Astrocyte (in vitro differentiated cells and primary cell): ENCODE measurements around the gene GUSB.

Experiments used
- CTCF ChIP-seq: IDR thresholded peaks from 2 replicates; pipeline ENCODE4 v1.5.1; 2011; ENCODE audit warnings: low read depth, mild to moderate bottlenecking, inconsistent platforms, low read length, moderate library complexity; ENCODE audit not compliant: insufficient read depth
- EZH2 ChIP-seq: IDR thresholded peaks from 2 replicates; pipeline ENCODE4 v1.6.1; 2012; ENCODE audit warnings: mild to moderate bottlenecking, low read length, inconsistent platforms; ENCODE audit not compliant: insufficient read depth

DNA sequence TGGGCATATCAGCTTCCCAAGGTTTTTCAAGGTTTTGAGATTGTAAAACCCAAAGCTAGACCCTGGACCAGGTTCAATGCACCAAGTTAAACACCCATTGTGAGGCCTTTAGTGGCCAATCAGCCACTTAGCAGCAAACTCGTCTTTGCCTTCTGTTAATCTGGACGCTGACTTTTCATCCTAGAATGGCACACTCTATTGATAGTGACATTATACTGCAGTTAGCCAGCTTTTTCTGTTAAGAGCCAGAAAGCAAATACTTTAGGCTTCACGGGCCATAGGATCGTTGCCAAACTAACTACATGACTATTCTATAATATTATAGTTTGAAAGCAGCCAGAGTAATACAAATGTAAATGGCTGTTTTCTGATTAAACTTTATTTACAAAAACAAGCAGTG is 57.8 kb downstream of the GUSB start:
- TF ChIP-seq CTCF (no peak), EZH2 (no peak)
